ENCODE data around the gene RBM6.
A peak's percentile ranks its signal among the peaks of the same experiment; 100 is the strongest.
"Not testable (repeated sequence)": the region's sequence is repeated elsewhere in the genome, so short reads cannot be mapped to it uniquely, and the experiment has no call there.

Gene RBM6, protein sequence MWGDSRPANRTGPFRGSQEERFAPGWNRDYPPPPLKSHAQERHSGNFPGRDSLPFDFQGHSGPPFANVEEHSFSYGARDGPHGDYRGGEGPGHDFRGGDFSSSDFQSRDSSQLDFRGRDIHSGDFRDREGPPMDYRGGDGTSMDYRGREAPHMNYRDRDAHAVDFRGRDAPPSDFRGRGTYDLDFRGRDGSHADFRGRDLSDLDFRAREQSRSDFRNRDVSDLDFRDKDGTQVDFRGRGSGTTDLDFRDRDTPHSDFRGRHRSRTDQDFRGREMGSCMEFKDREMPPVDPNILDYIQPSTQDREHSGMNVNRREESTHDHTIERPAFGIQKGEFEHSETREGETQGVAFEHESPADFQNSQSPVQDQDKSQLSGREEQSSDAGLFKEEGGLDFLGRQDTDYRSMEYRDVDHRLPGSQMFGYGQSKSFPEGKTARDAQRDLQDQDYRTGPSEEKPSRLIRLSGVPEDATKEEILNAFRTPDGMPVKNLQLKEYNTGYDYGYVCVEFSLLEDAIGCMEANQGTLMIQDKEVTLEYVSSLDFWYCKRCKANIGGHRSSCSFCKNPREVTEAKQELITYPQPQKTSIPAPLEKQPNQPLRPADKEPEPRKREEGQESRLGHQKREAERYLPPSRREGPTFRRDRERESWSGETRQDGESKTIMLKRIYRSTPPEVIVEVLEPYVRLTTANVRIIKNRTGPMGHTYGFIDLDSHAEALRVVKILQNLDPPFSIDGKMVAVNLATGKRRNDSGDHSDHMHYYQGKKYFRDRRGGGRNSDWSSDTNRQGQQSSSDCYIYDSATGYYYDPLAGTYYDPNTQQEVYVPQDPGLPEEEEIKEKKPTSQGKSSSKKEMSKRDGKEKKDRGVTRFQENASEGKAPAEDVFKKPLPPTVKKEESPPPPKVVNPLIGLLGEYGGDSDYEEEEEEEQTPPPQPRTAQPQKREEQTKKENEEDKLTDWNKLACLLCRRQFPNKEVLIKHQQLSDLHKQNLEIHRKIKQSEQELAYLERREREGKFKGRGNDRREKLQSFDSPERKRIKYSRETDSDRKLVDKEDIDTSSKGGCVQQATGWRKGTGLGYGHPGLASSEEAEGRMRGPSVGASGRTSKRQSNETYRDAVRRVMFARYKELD

GRCh38 chr3:49939858-49940666, at the start of gene RBM6:
RBM6 (plus strand) TSS chr3:49940150; CDS start chr3:49962642, 22,492 bp downstream.
- DNase-seq = peak; percentile 96

DNA sequence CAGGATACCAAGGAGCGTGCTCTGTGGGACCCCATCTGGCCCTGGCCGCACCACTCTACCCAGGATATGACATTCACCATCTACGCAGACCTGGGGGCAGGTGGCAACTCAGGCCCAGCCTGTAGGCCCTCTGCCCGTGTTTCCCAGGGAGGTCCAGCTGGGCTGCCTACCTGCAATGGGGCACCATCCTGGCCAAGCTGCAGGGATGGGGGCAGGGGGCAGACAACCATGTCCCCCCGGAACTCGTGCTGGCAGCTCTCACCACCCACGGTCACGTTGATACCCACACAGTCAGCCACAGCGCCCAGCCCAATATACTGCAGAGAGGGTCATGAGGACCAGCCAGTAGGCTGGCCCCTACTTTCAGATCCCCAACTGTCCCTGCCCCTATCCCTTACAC, 44.2 kb upstream of the RBM6 start:
- DNase-seq = no peak

DNA sequence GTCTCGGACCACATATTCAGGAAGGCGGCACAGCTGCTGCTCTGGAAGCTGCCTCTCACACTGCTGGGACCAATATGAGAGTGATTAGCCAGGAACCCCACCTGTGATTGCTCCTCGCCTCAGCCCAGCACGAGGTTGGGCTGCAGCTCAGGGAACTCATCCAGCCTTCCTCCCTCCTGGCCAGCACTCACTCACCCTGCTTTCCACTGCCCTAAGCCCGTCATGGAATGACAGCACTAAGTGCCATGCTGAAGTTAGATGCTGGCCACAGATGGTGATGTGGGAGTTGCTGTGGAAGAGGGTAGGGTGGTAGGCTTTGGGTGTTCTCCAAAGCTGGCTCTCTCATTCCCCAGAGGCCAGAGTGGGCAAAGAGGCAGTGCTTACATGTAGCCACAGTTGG, 43.6 kb upstream of the RBM6 start:
- no peak for DNase-seq

DNA sequence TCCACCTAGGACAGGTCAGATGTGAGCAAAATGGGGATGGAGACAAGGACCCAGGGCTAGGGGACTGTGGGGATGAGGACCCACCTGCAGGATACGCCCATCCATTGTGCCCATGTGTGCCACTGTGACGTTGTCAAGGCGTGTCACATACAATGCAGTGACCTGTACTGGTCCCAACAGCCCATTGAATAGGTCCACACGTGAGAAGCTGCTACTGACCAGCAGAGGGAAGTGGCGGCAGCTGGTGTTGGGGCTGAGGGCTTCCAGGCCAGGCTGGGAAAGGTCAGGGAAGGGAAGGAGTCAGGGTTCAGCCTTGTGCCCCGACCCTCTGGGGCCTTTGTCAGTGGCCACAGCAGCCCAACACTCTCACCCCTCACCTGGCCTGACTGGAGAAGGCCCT, 41.0 kb upstream of the RBM6 start:
- DNase-seq = no peak

DNA sequence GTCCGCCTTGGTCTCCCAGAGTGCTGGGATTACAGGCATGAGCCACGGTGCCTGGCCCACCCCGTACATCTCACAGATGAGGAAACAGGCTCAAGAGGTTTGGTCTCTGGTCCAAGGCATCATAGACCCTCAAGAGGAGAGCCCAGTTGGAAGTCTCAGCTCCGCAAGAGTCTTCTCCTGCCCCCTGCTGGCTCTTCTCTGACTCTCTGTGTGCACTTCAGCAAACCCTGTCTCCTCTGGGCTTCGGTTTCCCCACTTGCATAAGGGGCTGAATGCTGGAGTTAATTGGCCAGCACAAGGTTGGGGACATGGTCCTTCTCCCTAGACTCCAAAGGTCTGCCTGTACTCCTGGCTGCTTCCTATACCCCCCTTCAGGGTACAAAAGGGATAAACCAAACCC, 40.1 kb upstream of the RBM6 start:
- DNase-seq = peak; percentile 33

- DNase-seq = peak; percentile 71
Measured at GRCh38 chr3:49900491-49901153, 39.3 kb upstream of the RBM6 start.

DNA sequence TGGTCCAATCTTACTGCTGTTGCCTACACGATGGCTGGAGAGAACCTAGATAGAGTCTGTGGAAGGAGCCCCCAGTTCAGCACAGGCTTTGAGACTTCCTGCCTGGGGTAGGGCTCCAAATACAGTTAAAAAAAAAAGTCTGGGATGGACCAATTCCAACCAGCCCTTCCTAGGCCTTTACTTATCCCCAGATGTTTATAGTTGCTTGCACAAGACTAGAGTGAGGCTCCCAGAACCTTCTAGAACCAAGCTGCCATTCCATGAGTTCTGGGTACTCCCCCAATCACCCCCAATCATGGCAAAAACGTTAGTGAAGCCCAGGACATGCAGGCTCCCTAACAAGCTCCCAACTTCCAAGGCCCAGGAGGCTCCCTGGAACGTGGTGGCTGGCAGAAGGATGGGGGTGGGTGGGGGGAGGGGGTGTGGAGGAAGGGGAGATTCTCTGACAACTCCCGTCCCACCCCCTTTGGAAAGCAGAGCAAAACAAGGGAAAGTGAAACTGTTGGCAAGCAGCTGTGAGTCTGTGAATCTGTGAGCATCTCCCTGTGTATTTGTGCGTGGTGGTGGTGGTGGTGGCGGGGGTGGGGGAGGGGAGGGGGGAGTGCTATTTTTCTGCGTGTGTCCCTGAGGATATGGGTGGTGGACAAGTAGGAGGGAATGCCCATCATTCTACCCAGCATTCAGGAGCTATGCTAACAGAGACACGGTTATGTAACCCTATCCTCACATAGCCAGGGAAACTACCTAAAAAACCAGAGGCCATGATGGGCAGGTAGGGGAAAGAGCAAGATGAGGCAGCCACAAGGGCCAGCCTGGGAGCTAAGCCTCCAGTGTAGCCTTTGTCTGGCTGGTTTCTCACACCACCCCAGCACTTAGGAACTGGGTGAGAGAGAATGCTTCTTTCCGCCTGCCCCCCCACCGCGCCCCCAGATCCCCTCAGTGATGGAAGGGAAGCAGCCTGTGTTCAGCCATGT, 38.3 kb upstream of the RBM6 start:
- peak; percentile 15 for DNase-seq

- no peak for DNase-seq
Measured at GRCh38 chr3:49902511-49903345, 37.2 kb upstream of the RBM6 start.

DNA sequence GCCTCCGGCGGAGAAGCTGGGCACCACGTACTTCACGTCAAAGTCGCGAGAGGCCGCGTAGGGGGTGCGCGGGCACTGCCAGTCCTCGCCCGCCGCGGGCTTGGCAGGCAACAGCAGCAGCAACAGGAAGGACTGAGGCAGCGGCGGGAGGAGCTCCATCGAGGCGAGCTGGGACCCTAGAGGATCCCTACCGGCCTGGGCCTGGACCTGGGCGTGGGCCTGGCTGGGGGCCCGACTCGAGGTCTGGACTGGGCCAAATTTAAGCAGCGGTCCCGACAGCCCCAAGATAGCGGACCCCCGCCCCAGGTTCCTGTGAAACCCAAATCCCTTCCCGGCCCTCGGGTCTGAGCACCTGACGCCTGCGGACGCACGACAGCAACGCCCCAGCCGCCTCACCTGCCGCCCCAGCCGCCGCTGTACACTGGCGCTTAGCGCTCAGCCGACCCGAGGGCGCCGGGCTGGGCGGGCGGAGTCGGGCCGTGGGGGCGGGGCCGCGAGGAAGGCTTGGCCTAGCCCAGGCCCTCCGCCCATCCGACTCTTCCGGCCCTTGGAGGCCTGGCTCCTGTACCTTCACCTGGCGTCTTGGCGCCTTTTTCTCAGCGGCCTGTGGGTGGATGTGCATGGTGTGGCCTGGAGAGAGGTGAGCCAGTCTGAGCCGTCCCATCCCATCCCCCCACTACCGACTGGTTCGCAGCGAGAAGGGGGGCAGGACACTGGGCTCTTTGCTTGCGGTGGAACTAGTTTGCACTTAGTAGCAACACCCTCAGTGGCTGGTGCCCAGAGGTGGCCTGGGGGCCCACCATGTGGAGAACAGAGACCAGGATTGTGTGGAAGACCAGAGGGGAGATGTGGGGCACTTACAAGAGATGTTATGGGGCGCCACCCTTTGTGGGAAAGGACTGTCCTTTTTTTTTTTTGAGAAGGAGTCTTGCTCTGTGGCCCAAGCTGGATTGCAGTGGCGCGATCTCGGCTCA, 36.2 kb upstream of the RBM6 start, which contains the start of gene MST1R:
TSS of gene MST1R (minus strand) at position 423 of the 974 bp plus-strand sequence. CDS start at position 159, 264 bp downstream.
- DNase-seq = peak; percentile 94

GRCh38 chr3:49904448-49904847, 35.5 kb upstream of the RBM6 start:
- DNase-seq = not testable (repeated sequence)

DNA sequence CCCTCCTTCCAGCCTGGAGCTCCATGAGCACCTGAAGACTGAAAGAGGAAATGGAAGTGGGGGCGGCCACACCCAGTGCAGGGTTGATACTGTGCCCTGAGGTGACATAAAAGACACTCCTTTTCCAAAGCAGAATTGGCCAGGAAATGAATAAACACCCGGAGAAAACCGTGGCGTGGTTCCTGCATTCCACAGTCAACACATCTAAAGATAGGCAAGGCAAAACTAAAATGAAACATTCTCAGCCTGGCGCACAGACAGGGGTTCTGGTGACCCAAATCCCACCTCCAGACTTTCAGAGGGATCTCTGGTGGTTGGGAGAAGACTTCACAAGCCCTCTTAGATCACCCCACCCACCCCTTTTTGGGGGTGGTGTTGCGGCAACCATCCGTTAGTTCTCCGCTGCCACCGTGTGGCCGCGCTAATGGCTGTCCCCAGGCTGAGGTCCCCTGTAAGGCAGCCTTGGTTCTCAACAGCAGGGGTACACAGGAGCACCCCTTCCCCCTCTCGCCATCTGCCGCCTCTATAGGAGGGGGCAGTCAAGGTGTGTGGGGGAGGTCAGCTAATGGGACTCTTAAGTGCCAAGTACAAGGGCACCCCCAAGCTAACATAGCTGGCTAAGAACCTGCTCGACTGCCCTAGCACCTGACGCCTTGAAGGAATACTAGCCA, 33.7 kb upstream of the RBM6 start:
- peak; percentile 74 for DNase-seq

GRCh38 chr3:49908373-49909199, 31.4 kb upstream of the RBM6 start:
- DNase-seq = peak; percentile 5

GRCh38 chr3:49910409-49911123, 29.4 kb upstream of the RBM6 start:
- no peak for DNase-seq

- DNase-seq = no peak
Measured at GRCh38 chr3:49911124-49911420, 28.9 kb upstream of the RBM6 start.

DNA sequence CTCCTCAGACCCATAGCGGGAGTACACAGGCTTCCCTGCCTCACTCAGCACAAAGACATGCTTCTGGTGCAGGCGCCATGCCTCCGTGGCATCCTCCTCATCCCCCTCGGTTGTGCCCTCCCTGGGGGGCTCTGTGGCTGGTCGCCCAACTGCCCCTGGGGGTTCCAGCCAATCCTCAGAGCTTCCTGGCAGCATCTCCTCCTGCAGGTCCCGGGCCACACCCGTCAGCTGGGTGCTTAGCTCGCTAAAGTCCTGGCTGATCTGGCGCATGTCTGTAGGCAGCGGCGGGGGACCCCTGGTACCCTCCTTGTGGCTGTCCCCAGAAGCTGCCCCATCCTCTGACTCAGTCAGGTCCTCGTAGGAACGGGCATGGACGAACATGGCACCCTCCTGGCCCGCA, 28.3 kb upstream of the RBM6 start:
- no peak for DNase-seq

DNA sequence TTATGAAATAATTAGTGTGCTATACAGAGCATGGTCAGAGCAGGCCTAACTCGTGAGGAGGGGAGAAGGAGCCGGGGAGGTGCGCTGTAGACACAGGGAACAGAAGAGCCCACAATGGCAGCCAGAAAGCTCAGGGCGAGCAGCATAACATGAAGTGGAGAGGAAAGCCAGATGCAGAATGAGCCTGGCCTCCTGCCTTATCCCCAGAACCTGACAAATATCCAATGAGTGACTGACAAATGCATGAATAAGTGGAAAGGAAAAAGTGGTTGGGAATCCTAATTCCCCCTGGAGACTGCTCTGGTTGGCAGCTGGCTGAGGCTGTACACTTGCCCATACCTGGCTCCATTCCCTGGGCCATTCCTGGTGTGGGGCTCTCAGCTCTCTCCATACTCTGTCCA, 27.1 kb upstream of the RBM6 start:
- peak; percentile 34 for DNase-seq
